Measurements from ENCODE around the gene LRTM2. TPM values are rescaled to one million over a fixed set of nuclear protein-coding genes. Genes with fewer than 3 reads are reported as not detected.

Gene LRTM2
- total RNA-seq, 3 donors from 2014 or later, result not detected

DNA sequence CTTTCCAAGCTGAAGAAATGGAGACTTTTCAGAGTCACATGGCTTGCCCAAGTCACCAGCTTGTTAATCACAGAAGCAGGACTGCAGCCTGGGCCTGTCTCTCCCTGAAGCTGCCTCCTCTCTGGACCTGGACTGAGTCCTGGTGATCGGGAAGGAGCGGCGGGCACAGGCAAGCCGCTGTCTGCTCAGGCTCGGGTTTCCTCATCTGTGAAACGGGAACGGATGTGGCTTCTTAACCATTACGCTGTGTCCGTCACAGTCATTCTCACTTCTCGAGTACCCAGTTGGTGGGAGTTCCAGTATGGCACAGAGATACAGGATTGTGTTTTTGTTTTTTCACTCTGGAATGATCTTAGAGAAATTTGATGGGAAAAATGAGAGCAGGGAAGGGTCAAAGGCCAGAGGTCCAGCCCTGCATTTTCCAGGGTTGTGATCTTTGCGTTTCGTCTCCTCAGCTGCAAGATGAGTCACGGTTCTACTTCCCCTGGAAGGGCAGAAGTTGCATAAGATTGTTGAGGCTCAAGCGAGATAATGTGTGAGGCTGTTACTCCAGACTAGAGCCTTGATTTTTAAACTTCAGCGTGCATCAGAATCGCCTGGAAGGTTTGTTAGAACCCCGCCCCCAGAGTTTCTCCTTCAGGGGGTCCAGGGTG is 7.6 kb upstream of the LRTM2 start:
- peak overlapping the region in 1 of 2 donors; percentile 63 for H3K27ac ChIP-seq
- no peaks in the 10 kb centered on the region for H3K36me3 ChIP-seq
- H3K4me3 ChIP-seq, result no peak overlapping the region
- no peak for DNase-seq (ENCODE audit: low spot score in 2 of 2)
- TF ChIP-seq, protein P1, sequence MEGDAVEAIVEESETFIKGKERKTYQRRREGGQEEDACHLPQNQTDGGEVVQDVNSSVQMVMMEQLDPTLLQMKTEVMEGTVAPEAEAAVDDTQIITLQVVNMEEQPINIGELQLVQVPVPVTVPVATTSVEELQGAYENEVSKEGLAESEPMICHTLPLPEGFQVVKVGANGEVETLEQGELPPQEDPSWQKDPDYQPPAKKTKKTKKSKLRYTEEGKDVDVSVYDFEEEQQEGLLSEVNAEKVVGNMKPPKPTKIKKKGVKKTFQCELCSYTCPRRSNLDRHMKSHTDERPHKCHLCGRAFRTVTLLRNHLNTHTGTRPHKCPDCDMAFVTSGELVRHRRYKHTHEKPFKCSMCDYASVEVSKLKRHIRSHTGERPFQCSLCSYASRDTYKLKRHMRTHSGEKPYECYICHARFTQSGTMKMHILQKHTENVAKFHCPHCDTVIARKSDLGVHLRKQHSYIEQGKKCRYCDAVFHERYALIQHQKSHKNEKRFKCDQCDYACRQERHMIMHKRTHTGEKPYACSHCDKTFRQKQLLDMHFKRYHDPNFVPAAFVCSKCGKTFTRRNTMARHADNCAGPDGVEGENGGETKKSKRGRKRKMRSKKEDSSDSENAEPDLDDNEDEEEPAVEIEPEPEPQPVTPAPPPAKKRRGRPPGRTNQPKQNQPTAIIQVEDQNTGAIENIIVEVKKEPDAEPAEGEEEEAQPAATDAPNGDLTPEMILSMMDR (IDR thresholded peaks at IDR 0.05), result no peak
- peak in 1 of 3 donors; percentile 26 for TF ChIP-seq POLR2AphosphoS5 (IDR thresholded peaks at IDR 0.05)
- no peaks in the 10 kb centered on the region for H3K9me3 ChIP-seq
- intact Hi-C loops (cut with DNase I; ENCODE audit: low total_unique reads), result no loop called here
- H3K27me3 ChIP-seq, result no peaks in the 10 kb centered on the region
- H3K4me1 ChIP-seq, result no peaks in the 10 kb centered on the region

DNA sequence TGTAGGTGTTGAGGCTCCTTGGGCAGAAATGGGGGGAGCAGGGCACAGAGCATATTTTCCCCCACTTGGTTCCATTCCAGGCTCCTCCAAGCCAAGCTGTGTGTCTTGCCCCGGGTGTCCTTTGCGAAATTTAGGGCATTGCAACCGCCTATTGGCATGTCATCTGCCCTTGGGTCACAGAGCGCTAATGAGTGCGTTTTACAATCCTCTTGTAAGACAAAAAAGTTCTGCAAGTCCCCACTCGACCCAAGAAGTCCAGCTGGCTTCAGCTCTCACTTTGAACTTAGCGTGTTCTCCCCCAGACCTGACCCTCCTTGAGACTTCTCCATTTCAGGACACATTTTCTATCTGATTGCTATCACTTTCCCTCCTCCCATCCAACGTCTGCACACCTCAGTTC is 6.1 kb upstream of the LRTM2 start:
- H3K9me3 ChIP-seq, result no peaks in the 10 kb centered on the region
- intact Hi-C loops (cut with DNase I; ENCODE audit: low total_unique reads), result no loop called here
- H3K4me1 ChIP-seq, result no peaks in the 10 kb centered on the region
- H3K36me3 ChIP-seq, result no peaks in the 10 kb centered on the region
- no peak overlapping the region for H3K4me3 ChIP-seq
- no peak overlapping the region for H3K27ac ChIP-seq
- peaks cover 0 to 2% of the 10 kb centered on the region in 2 donors for H3K27me3 ChIP-seq
- DNase-seq (ENCODE audit: low spot score in 2 of 2), result no peak
- TF ChIP-seq POLR2AphosphoS5 (IDR thresholded peaks at IDR 0.05), result no peak
- TF ChIP-seq POLR2A (IDR thresholded peaks at IDR 0.05), result no peak
- TF ChIP-seq, protein P1 (IDR thresholded peaks at IDR 0.05), result no peak

DNA sequence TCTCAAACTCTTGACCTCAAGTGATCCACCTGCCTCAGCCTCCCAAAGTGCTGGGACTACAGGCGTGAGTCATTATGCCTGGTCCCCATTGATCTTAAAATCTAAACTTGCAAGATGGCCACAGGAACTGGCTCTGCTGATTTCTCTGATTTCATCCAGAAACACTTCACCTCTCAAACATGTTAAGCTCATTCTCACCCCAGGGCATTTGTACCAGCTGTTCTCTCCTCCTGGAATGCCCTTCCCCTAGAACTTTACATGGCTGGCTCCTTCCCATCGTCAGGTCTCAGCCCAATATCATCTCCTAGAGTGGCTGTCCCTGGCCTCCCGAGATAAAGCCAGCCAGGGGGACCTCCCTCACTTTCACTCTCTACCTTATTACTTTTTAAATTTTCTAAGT is 5.3 kb upstream of the LRTM2 start:
- intact Hi-C loops (cut with DNase I; ENCODE audit: low total_unique reads), result loop anchor here (1.0 kb wide), 1 partner anchor 9 kb away; no protein-coding TSS in a partner anchor
- TF ChIP-seq, protein P1 (IDR thresholded peaks at IDR 0.05), result no peak
- no peak for TF ChIP-seq POLR2AphosphoS5 (IDR thresholded peaks at IDR 0.05)
- no peak for TF ChIP-seq POLR2A (IDR thresholded peaks at IDR 0.05)
- Histone ChIP-seq H3K9me3 (no peaks in the 10 kb centered on the region), H3K4me3 (no peak overlapping the region), H3K36me3 (no peaks in the 10 kb centered on the region), H3K4me1 (no peaks in the 10 kb centered on the region), H3K27me3 (peaks cover 0 to 10% of the 10 kb centered on the region in 2 donors), H3K27ac (no peak overlapping the region)
- no peak for DNase-seq (ENCODE audit: low spot score in 2 of 2)

DNA sequence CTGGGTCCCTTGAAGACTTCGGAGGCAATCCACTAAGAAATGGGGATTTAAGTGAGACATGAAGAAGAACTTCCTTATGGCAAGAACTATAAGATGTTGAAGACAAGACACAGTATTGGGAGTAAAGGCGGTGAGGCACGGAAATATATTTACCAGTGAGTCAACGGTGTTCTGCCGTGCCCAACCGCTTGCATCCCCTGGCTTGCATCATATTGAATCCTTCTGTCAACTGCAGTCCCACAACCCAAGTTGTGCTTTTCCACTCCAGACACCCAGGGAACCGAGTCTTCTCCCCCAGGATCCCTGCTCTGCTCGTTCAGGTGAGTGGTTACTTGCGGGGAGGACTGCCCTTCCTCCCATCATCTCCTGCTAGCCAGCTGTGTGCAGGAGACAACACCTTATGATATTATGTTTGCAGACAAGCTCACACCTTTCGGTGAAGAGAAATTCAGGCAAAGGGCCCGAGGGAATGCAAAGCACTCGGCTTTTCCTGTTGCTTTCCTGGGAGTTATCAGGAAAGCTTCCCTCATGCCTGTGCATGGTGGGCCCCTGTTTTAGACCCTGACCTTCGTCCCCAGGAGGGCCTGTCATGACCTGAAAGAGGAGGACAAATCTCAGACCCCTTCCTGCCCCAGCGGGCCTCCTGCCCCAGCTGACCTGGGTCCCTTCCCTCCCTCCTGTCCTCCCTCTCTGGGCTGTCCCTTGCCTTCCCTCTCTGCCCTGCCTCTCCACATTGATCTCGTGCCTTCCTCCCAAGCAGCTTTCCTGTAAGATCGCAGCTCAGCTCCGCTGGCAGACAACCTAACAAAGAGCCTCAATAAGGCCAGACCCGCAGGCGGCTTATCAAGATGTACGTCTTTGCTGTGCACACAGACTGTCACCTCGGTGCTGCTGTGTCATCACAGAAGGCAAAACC is 4.3 kb upstream of the LRTM2 start:
- H3K9me3 ChIP-seq, result no peaks in the 10 kb centered on the region

More for the DNA sequence above, 4.3 kb upstream of the LRTM2 start:
- no peak overlapping the region for H3K27ac ChIP-seq
- DNase-seq (ENCODE audit: low spot score in 2 of 2), result no peak
- no peak for TF ChIP-seq POLR2AphosphoS5 (IDR thresholded peaks at IDR 0.05)
- TF ChIP-seq POLR2A (IDR thresholded peaks at IDR 0.05), result no peak
- TF ChIP-seq, protein P1 (IDR thresholded peaks at IDR 0.05), result no peak
- H3K36me3 ChIP-seq, result no peaks in the 10 kb centered on the region
- no peaks in the 10 kb centered on the region for H3K4me1 ChIP-seq
- intact Hi-C loops (cut with DNase I; ENCODE audit: low total_unique reads), result loop anchor here (1.0 kb wide), 1 partner anchor 8 kb away; no protein-coding TSS in a partner anchor
- peaks cover 0 to 20% of the 10 kb centered on the region in 2 donors for H3K27me3 ChIP-seq
- no peak overlapping the region for H3K4me3 ChIP-seq
